GM12878 (cell line): ENCODE data around the gene NRG3. TPM values are rescaled to one million over a fixed set of nuclear protein-coding genes. Genes with fewer than 3 reads are reported as not detected.

Experiments used
- ATAC-seq: fragments of 200-7000 bp; cut with Tn5 transposase; 3 replicates; pipeline ENCODE4 v1.9.1; 2020; ENCODE audit warnings: mild to moderate bottlenecking, moderate library complexity
- BruUV-seq: library from RNA; stranded (reverse); fragments of 400-500 nt; replicated peaks from 2 replicates; lab custom pipeline; 2021; lab: Mats Ljungman, UMichigan
- CTCF ChIA-PET: fragments of 300-600 bp; sonication (Branson Sonifier 250); formaldehyde crosslinking; extraction: SDS; loops from one replicate; lab custom pipeline; 2021; ENCODE audit warnings: inconsistent platforms; lab: Yijun Ruan, JAX
- POLR2A ChIA-PET: fragments of 350-600 bp; formaldehyde crosslinking; extraction: SDS; loops from one replicate; lab custom pipeline; 2021; ENCODE audit warnings: inconsistent platforms; lab: Charles Lee
- RAD21 ChIA-PET: fragments of 300-600 bp; sonication (Branson Sonifier 250); formaldehyde crosslinking; loops from one replicate; lab custom pipeline; 2023; ENCODE audit warnings: antibody characterized with exemption; ENCODE audit not compliant: unreplicated experiment; lab: Charles Lee
- SMC1A ChIA-PET: fragments of 300-600 bp; sonication (Branson Sonifier 250); formaldehyde crosslinking; loops from one replicate; lab custom pipeline; 2023; ENCODE audit not compliant: unreplicated experiment, uncharacterized antibody; lab: Charles Lee
- DNase-seq: peaks from one replicate; pipeline ENCODE4 v3.0.0-alpha.2; 2011; ENCODE audit warnings: low read depth, low spot score
- FAIRE-seq: peaks from 3 replicates; lab custom pipeline; 2011; peaks lifted over from hg19 to GRCh38; lab: Jason Lieb, UNC
- H2AFZ ChIP-seq: 2 replicates; pipeline ENCODE4 v1.6.0; 2011; ENCODE audit warnings: low read depth, low read length, control low read depth; ENCODE audit not compliant: control insufficient read depth
- H3K27ac ChIP-seq: 2 replicates; pipeline ENCODE4 v1.5.1; 2011; ENCODE audit warnings: control low read depth; ENCODE audit not compliant: control insufficient read depth, insufficient read depth
- H3K27me3 ChIP-seq, 2 experiments: replicated peaks in 1 of 2; 2 replicates each; pipeline versions ENCODE4 v1.6.0 to v1.6.1; 2011; ENCODE audit warnings: low read length in 1 of 2; ENCODE audit not compliant: control insufficient read depth in 2 of 2, insufficient read depth in 2 of 2
- H3K36me3 ChIP-seq, 2 experiments: 2 replicates each; pipeline ENCODE4 v1.5.1; 2011; ENCODE audit warnings: low read length in 1 of 2; ENCODE audit not compliant: control insufficient read depth in 2 of 2, insufficient read depth in 2 of 2
- H3K4me1 ChIP-seq: 2 replicates; pipeline ENCODE4 v1.6.1; 2011; ENCODE audit warnings: mild to moderate bottlenecking, low read length, moderate library complexity, mixed read lengths; ENCODE audit not compliant: control insufficient read depth, insufficient read depth
- H3K4me2 ChIP-seq: 2 replicates; pipeline ENCODE4 v1.6.0; 2011; ENCODE audit warnings: control low read depth; ENCODE audit not compliant: control insufficient read depth, insufficient read depth
- H3K4me3 ChIP-seq: fragments of 200-600 bp; sonication (generic); 2 replicates; pipeline ENCODE4 v1.5.1; 2016
- H3K79me2 ChIP-seq: 2 replicates; pipeline ENCODE4 v1.6.0; 2011; ENCODE audit warnings: low read length; ENCODE audit not compliant: control insufficient read depth, insufficient read depth
- H3K9ac ChIP-seq: 2 replicates; pipeline ENCODE4 v1.8.0; 2011; ENCODE audit warnings: low read length, control low read depth, mixed read lengths; ENCODE audit not compliant: control insufficient read depth, insufficient read depth
- H3K9me3 ChIP-seq: replicated peaks from 3 replicates; pipeline ENCODE4 v1.5.1; 2011; ENCODE audit warnings: mild to moderate bottlenecking, low read length; ENCODE audit not compliant: control insufficient read depth, insufficient read depth
- H4K20me1 ChIP-seq: 2 replicates; pipeline ENCODE4 v1.6.0; 2011; ENCODE audit not compliant: control insufficient read depth, insufficient read depth
- BCL3 ChIP-seq: IDR thresholded peaks from 2 replicates; pipeline ENCODE4 v1.6.1; 2011; ENCODE audit warnings: borderline replicate concordance, low read depth, mild to moderate bottlenecking, moderate library complexity, low read length; ENCODE audit not compliant: insufficient read depth, poor library complexity, severe bottlenecking
- CBFB ChIP-seq: IDR thresholded peaks from 2 replicates; pipeline ENCODE4 v1.6.1; 2016; ENCODE audit warnings: antibody characterized with exemption, low read depth
- CREM ChIP-seq: IDR thresholded peaks from 2 replicates; pipeline ENCODE4 v1.6.1; 2014; ENCODE audit warnings: antibody characterized with exemption, low read depth
- EGR1 ChIP-seq, 2 experiments: IDR thresholded peaks; 1 replicate in 1 of 2; 2 replicates in 1 of 2; pipeline ENCODE4 v1.6.1; 2011 to 2012; ENCODE audit warnings: low read depth in 2 of 2, low read length in 2 of 2, borderline replicate concordance in 1 of 2, mild to moderate bottlenecking in 1 of 2, moderate library complexity in 1 of 2
- ELK1 ChIP-seq: IDR thresholded peaks from 2 replicates; pipeline ENCODE4 v1.6.1; 2012; ENCODE audit warnings: low read depth, low read length, improper control_type of control experiment
- FOXK2 ChIP-seq: fragments of 450-650 bp; IDR thresholded peaks from 2 replicates; pipeline ENCODE4 v1.6.1; 2017; ENCODE audit warnings: mild to moderate bottlenecking, moderate library complexity
- IKZF1 ChIP-seq: fragments of 450-650 bp; conservative IDR thresholded peaks from 2 replicates; pipeline ENCODE4 v1.6.1; 2017; ENCODE audit warnings: antibody characterized with exemption, mild to moderate bottlenecking
- JUNB ChIP-seq: IDR thresholded peaks from 2 replicates; pipeline ENCODE4 v1.6.1; 2016; ENCODE audit warnings: antibody characterized with exemption, mild to moderate bottlenecking
- PAX5 ChIP-seq: IDR thresholded peaks from 2 replicates; pipeline ENCODE4 v1.6.1; 2011; ENCODE audit warnings: low read depth, low read length, borderline replicate concordance
- POLR2AphosphoS2 ChIP-seq: IDR thresholded peaks from 2 replicates; pipeline ENCODE4 v1.6.1; 2011; ENCODE audit warnings: low read depth, mild to moderate bottlenecking, low read length, improper control_type of control experiment, moderate library complexity
- RAD21 ChIP-seq: IDR thresholded peaks from 2 replicates; pipeline ENCODE4 v1.6.1; 2011; ENCODE audit warnings: mild to moderate bottlenecking, low read depth, low read length, moderate library complexity; ENCODE audit not compliant: insufficient read depth
- RCOR1 ChIP-seq: conservative IDR thresholded peaks from 2 replicates; pipeline ENCODE4 v1.6.1; 2012; ENCODE audit warnings: low read depth, low read length, improper control_type of control experiment
- SMAD5 ChIP-seq: IDR thresholded peaks from 2 replicates; pipeline ENCODE4 v1.6.1; 2016; ENCODE audit warnings: antibody characterized with exemption, low read depth
- SP1 ChIP-seq: IDR thresholded peaks from one replicate; pipeline ENCODE4 v1.6.1; 2011; ENCODE audit warnings: low read depth, low read length
- TBL1XR1 ChIP-seq: IDR thresholded peaks from 2 replicates; pipeline ENCODE4 v1.6.1; 2012; ENCODE audit warnings: low read depth, low read length, improper control_type of control experiment
- ZBTB4 ChIP-seq: fragments of 450-650 bp; formaldehyde crosslinking; IDR thresholded peaks from 2 replicates; pipeline ENCODE4 v1.4.0; 2022; ENCODE audit warnings: mild to moderate bottlenecking, moderate library complexity
- ZNF217 ChIP-seq: fragments of 450-650 bp; IDR thresholded peaks from 2 replicates; pipeline ENCODE4 v1.6.1; 2017; ENCODE audit warnings: antibody characterized with exemption, mild to moderate bottlenecking
- in situ Hi-C: fragments of 300-500 bp; cut with MboI; formaldehyde crosslinking; loops from 9 replicates; pipeline ENCODE4 v1.14.3; 2018; ENCODE audit warnings: mixed read lengths
- intact Hi-C: fragments of 100-400 bp; cut with micrococcal nuclease; formaldehyde crosslinking; loops from one replicate; pipeline ENCODE4 v1.14.2; 2022; ENCODE audit not compliant: unreplicated experiment
- polyA plus RNA-seq, 11 experiments: library from polyadenylated mRNA; depleted of rRNA in 4 of 11; unstranded in 6 of 11; stranded (reverse) in 5 of 11; fragments of >200 nt; fragmentation: Nextera tagmentation in 4 of 11; fragmentation: Illumina TruSeq in 1 of 11; extraction: Ambion mirVana in 4 of 11; extraction: Trizol in 1 of 11; gene quantifications; 1 replicate in 1 of 11; 2 replicates in 10 of 11; pipeline versions ENCODE4 v1.2.1 to v1.2.3, GENCODE V29; 2011 to 2016; ENCODE audit warnings: inconsistent platforms in 2 of 11, missing spikeins in 2 of 11, low read depth in 1 of 11
- total RNA-seq, 4 experiments: library from RNA; depleted of rRNA in 3 of 4; stranded (reverse); fragments of >200 nt in 3 of 4; fragmentation: Illumina TruSeq in 1 of 4; extraction: Trizol in 1 of 4; gene quantifications; 2 replicates each; pipeline versions ENCODE4 v1.2.1 to v1.2.3, GENCODE V29; 2013 to 2021
- TF ChIP-seq, protein P1 (sequence below): fragments of 450-650 bp; IDR thresholded peaks from 2 replicates; pipeline ENCODE4 v1.6.1; 2017; ENCODE audit warnings: borderline replicate concordance

NRG3 gene
- total and polyA plus RNA-seq, 10 of the 15 experiments (the other 5 are each of a cell fraction or from before 2014, with no cell fraction given) = 0.03 to 0.41 (median 0.17) TPM; not detected in 3

GRCh38 chr10:82914655-82915136 lies 1039.7 kb downstream of the NRG3 start:
- Histone ChIP-seq H4K20me1 (no peaks in the 10 kb centered on the region), H3K36me3 (no peaks in the 10 kb centered on the region), H3K27me3 (no peaks in the 10 kb centered on the region), H3K79me2 (no peaks in the 10 kb centered on the region), H3K4me2 (no peak overlapping the region), H2AFZ (no peak overlapping the region), H3K27ac (no peak overlapping the region), H3K4me3 (no peak overlapping the region), H3K4me1 (no peaks in the 10 kb centered on the region), H3K9ac (no peak overlapping the region), H3K9me3 (no peaks in the 10 kb centered on the region; the same call in 1 of the 3 replicates)
- ATAC-seq (peak; percentile 94), DNase-seq (peak; percentile 55), FAIRE-seq (peak; percentile 71)
- BruUV-seq = no TSS peak
- ChIA-PET CTCF (interaction anchor here (0.7 to 2.8 kb wide), 10 partner anchors 10 to 119 kb away, joined by 3 to 22 read pairs (median 4); no protein-coding TSS in a partner anchor), SMC1A (interaction anchor here (0.6 to 2.5 kb wide), 21 partner anchors 10 to 1223 kb away, joined by 3 to 46 read pairs (median 5); no protein-coding TSS in a partner anchor), RAD21 (interaction anchor here (0.6 to 3.1 kb wide), 14 partner anchors 10 to 254 kb away, joined by 3 to 40 read pairs (median 4); no protein-coding TSS in a partner anchor), POLR2A (interaction anchor here (0.7 to 1.7 kb wide), 3 partner anchors 9 to 22 kb away, joined by 4 to 15 read pairs (median 5); no protein-coding TSS in a partner anchor)
- intact Hi-C loops (loop anchor here (1.0 to 5.0 kb wide), 4 partner anchors 11 to 118 kb away; no protein-coding TSS in a partner anchor), in situ Hi-C loops (no loop called here)
- TF ChIP-seq SMAD5 (no peak), ZNF217 (no peak), CBFB (no peak; the same call in 1 of the 2 replicates), TBL1XR1 (no peak), IKZF1 (peak; percentile 58), ELK1 (no peak), SP1 (no peak), RAD21 (peak; percentile 10; the same call in 1 of the 2 replicates), RCOR1 (no peak), ZBTB4 (CRISPR knock-in tag) (no peak), BCL3 (peak; percentile 93), JUNB (0 out of 2 replicates have a peak, but pooled peaks have one; percentile 19), POLR2AphosphoS2 (no peak), EGR1 (IDR thresholded peaks at IDR 0.05; ENCODE audit: borderline replicate concordance in 1 of 2, low read depth in 2 of 2, low read length in 2 of 2) (no peak), FOXK2 (no peak), CREM (0 out of 2 replicates have a peak, but pooled peaks have one; percentile 23), PAX5 (peak; percentile 54; the same call in 1 of the 2 replicates)
- TF ChIP-seq, protein P1, sequence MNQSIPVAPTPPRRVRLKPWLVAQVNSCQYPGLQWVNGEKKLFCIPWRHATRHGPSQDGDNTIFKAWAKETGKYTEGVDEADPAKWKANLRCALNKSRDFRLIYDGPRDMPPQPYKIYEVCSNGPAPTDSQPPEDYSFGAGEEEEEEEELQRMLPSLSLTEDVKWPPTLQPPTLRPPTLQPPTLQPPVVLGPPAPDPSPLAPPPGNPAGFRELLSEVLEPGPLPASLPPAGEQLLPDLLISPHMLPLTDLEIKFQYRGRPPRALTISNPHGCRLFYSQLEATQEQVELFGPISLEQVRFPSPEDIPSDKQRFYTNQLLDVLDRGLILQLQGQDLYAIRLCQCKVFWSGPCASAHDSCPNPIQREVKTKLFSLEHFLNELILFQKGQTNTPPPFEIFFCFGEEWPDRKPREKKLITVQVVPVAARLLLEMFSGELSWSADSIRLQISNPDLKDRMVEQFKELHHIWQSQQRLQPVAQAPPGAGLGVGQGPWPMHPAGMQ = no peak
